HG03060 (cell line): ENCODE results near the gene GNAI1.

ENCODE experiments used
- ATAC-seq: cut with Tn5 transposase; IDR thresholded peaks from one replicate; pipeline ENCODE4 v1.9.1; 2021; ENCODE audit warnings: low read depth, moderate number of reproducible peaks; ENCODE audit not compliant: unreplicated experiment

The GNAI1 gene

DNA sequence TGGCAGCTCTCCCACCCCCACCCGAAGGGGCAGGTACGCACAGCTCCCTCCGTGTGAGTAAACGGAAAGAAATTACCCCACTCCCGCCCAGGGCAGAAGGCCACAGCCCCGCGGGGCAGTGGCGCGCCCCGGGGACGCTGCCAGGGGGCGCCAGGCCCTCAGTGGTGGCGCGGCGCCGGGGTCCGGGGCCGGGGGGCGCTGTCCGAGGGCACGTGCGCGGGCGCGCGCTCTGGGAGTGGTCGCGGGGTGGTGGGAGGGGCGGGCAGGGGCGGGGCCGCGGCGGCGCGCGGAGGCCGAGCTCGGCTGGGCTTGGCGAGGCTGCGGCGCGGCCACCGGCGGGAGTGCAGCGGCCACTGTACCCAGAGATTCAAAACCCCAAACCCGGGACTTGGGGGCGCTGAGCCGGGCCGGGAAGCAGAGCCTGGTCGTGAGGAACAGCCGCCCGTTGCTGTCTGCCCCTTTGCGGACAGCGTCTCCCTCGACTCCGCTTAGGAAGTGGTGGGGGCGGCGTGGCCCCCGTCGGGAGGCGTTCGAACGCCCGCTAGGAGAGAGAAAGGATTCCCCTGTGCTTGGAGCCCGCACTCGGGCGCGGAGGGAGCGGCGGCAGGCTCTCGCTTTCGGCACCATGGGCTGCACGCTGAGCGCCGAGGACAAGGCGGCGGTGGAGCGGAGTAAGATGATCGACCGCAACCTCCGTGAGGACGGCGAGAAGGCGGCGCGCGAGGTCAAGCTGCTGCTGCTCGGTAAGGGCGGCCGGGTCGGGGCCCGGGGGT lies at the start of gene GNAI1:
Gene GNAI1 (plus strand): TSS at position 296 of the 773 bp plus-strand sequence. CDS start 330 bp downstream, at position 626.
- ATAC-seq, result no peak

DNA sequence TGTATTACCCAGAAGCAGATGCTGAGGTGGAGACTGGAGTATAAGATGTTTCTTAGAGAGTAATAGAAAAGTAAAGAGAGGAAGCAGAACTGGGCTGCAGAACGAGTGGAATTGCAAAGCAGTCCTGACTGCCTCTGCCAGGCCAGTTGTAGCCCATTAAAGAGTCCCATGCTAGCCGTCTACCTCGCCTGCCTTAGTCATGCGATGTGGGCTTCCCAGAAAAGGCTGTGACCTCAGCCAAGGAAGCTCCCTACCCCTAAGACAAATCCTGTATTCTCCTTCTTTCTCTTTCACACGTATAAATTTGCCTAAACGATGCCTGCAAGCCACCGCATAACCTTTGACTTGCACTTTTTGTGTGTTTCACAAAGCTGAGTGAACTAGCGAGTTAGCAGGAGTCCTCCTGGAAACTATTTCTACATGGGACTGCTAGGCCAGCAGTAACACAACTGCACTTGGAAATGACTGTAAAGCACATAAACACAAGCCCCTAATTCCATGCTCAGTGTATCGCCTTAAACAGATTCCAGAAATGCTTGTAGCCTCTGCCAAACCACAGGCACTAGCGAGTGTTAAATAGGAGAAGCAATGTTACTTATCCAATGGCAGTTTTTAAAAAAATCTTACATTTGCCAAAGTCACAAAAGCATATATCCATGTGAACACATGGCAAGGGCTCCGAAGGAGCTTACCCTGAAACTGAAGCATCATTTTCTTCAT lies 47.4 kb upstream of the GNAI1 start:
- ATAC-seq, result no peak

DNA sequence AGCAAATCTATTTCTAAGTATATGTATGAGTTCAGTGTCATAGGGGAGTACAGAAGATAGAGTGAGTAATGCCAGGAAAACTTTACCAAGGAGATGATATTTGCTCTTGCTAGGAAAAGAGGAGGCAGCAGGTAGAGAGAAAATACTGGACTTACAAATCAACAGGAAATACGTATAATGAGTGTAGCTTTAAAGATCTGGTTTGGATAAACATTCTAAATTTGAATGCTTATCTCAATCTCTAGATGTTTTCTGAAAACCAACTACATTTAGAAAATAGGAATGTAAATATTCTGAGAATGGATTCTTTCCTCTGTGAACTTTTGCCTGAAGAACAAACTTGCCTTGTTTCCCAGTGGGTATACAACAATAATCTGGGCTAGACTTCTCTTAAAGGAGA lies 46.9 kb upstream of the GNAI1 start:
- no peak for ATAC-seq

DNA sequence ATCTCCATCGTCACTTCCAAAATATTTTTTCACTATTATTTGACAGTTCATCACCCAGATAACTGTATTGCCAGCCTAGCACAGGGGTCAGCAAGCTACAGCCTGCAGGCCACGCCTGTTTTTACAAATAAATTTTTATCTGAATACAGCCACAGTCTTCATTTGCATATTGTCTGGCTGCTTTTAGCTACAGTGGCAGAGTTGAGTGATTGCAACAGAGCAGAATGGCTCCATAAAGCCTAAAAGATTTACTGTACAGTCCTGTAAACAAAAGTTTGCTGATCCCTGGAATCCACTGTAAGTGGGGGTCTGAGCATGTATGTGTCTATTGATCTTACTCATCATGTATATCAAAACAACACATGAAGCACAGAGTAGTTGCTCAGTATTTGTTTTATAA lies 45.9 kb upstream of the GNAI1 start:
- no peak for ATAC-seq

DNA sequence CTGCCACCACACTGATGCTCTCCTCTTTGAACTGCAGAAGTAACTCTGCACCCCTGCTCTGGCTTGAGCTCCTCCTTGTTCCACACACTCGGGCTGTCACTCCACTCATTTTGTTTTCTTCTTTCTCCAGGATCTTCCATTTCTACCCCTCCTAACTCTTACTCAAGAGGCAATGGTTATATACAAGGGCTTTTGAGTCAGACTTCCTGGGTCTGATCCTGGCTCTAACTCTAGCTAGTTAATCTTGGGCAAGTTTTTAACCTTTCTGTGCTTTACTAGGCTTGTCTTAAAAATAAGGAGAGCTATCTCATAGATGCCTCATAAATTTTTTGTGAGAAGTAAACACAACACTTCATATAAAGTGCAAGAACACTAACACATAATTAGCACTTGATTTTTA lies 45.3 kb upstream of the GNAI1 start:
- no peak for ATAC-seq

GRCh38 chr7:80093349-80093748 lies 41.3 kb upstream of the GNAI1 start:
- ATAC-seq, result no peak

- ATAC-seq, result no peak
These were observed 39.1 kb upstream of the GNAI1 start for GRCh38 chr7:80095545-80095944.

DNA sequence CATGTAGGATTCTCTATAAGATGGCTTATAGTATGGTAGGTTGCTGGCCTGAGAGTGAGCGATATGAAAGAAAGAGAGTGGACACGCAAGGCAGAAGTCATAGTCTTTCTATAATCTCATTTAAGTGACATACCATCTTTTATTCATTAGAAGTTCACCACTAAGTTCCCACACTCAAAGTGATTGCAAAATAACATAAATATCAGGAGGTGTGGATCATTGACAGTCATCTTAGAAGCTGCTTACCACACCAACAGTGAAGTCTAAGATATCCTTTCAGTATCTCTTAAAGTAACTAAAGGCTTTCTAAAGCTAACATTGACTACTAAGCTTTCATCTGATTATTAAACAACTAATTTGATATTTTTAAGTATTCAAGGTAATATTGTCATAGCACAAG lies 36.9 kb upstream of the GNAI1 start:
- no peak for ATAC-seq

- no peak for ATAC-seq
These were observed 35.8 kb upstream of the GNAI1 start for GRCh38 chr7:80098795-80099194.

DNA sequence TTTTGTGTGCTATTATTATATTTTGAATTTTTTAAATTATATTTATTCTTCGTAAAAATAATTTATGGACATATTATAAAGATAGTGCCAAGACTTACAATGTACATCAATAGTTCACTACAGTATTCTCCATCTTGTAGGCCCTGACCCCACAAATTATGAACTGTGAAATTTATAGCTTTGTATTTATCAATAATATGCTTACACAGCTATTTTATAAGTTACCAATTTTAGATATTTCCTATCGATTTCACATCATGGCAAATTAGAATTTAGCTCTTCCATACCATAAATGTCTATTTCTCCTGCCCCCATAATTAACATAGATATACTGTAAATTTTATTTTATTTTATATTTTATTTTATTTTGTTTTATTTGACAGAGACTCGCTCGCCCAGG lies 34.4 kb upstream of the GNAI1 start:
- ATAC-seq, result no peak

GRCh38 chr7:80105701-80106408 lies 28.8 kb upstream of the GNAI1 start:
- ATAC-seq, result no peak

DNA sequence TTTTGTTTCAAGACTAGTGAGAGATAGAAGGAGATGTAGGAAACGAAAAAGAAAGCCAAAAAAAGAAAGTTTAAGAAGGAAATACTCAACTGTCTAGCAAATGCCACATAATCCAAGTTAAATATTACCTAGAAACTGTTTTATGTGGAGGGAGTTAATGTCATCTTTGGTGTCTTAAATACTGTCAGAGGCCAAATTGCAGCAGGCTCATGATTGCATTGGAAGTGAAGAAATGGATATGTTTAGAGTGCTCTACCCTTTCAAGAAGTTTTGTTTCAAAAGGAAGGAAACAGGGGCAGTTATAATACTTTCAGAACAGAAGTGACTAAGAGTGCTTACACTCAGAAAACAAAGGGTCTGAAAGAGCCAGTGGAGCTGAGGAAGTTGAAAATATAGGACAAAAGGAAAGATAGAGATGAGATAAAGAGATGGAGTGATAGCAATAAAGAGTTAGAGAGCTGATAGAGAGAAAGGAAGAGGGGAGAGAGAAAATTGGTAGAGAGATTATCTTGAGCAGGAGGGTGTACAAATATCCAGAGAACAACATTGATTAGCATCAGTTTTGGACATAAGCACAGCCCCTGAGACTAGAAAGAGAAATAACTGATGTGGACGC lies 28.0 kb upstream of the GNAI1 start:
- ATAC-seq, result no peak

DNA sequence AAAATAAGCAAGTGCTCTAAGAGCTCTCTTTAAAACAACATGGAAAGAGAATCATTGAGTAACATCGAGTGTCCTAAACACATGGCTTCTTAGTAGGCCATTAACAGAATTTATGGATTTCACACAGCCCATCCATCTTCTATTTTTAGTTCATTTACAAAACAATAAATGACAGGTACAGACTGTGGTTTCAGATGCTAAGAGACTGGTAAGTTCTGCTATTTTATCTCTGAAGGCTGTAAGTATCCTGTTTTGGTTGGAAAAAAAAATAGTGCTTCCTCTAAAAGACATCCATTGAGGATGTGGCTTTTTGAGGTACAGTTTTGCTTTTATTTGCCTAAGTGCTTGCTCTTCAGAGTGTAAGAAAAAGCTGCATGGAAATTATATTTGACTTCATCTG lies 27.4 kb upstream of the GNAI1 start:
- no peak for ATAC-seq

DNA sequence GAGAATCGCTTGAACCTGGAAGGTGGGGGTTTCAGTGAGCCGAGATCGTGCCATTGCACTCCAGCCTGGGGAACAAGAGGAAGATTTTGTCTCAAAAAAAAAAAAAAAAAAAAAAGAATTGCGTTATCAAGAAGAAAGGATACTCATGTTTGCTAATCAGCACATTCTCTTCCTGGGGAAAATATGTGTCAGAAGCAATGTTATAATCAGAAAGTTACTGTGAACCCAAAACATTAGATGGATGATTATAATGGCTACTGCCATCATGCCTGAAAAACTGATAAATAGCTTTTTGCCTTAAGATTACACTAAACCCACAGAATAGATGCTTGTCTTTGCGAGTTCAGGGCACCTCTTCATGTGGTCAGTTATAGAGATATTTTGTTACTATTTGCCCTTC lies 24.3 kb upstream of the GNAI1 start:
- ATAC-seq, result no peak

DNA sequence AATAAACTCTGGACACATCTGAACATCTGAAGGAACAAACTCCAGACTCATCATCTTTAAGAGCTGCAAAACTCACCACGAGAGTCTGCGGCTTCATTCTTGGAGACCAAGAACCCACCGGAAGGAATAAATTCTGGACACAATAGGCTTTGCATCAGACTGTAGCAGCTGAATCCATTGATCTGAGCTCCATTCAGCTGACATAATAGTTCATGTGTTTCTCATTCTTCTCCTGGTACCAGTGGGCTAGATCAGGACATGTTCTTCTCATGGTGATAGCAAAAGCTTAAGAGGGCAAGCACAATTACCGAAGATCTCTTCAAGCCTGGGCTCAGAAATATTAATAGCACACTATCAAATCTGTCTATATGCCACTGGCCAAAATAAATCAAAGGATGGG lies 20.5 kb upstream of the GNAI1 start:
- no peak for ATAC-seq

DNA sequence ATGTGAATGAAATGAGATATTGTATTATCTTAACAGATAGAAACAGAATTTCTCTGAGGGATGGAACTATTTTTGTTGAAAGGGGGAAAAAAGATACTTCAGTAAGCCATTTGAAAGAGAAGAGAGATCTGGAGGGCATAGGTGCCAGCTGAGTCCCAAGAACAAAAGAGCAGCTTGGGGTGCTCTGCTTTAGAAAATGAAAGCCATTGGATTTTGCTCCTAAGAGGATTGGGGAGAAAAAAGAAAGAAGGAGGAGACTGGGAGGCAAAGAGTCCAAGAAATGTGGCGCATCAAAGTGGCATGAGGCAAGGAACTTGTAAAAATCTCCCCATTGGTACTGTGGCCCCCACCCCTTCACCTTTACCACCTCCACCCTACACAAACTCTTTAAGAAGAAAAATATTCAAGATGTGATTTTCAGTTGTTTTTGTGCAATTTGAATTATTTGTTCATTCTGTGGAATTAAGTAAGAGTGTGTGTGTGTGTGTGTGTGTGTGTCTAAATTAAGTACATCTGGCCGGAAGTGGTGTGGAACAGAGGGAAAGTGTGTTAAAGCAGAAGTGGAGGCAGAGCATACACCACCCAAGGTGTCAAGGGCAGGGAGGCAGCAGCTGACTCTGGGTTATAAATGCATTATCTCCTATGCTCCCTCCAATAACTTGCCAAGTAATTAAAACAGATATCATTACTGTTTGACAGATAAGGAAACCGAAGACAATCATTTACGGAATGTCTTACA lies 9.9 kb upstream of the GNAI1 start:
- no peak for ATAC-seq

DNA sequence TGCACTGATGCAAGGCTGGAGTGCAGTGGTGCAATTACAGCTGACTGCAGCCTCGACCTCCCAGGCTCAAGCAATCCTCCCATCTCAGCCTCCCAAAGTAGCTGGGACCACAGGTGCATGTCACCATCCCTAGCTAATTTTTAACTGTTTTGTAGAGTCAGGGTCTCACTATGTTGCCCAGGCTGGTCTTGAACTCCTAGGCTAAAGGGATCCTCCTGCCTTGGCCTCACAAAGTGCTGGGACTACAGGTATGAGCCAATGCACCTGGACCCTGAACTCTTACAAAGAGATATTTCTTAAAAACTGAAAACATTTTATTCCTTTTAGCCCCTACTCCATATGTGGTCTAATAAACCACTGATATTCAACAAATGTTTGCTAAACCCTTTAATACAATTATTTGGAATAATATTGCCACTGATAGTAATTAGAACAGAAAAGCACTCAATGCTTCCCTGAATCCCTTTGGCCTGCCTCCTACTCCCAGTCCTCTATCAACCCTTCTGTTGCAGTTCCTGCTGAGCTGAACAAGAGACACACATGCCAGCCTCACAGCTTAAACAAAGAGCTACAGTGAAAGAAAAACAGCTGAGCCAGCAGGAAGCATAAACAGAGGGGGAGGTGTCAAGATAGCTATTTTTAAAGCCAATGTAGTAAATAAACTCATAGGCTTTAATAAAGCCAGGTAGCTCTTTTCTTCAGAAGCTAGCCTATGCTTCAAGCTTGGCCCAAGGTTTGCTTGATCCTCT lies 7.0 kb upstream of the GNAI1 start:
- ATAC-seq, result no peak

- no peak for ATAC-seq
These were observed 5.7 kb upstream of the GNAI1 start for GRCh38 chr7:80128918-80129317.

GRCh38 chr7:80129785-80130184 lies 4.8 kb upstream of the GNAI1 start:
- no peak for ATAC-seq
